Measurements from ENCODE around the gene RBM33.
A peak's percentile ranks its signal among the peaks of the same experiment; 100 is the strongest.

The RBM33 gene

GRCh38 chr7:155754165-155754564 lies 109.7 kb downstream of the RBM33 start:
- TF ChIP-seq POLR2A (IDR thresholded peaks at IDR 0.05; ENCODE audit: low read length) = no peak
- TF ChIP-seq GATA1 (IDR thresholded peaks at IDR 0.05; ENCODE audit: low read depth, low read length) = no peak
- no peak for DNase-seq

DNA sequence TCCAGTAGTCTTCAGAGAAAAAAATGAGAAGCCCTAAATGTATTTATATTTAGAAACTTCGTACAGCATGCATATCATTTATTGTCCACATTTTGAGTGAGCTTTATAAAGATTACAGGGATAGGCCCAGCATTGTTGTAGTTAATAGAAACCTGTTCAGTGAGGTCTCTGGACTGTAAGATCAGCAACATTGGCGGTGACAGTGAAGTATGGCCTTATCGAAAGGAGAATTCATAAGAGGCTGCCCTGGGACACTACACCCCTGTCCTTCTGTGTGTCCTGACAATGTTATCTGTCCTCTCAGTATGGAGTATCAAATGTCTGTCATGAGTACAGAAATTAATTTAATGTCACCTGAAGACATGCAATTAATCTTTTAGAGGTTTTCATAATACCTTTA lies 110.6 kb downstream of the RBM33 start:
- DNase-seq = peak; percentile 16 to 60
- TF ChIP-seq POLR2A (IDR thresholded peaks at IDR 0.05; ENCODE audit: low read length) (no peak), GATA1 (IDR thresholded peaks at IDR 0.05; ENCODE audit: low read depth, low read length) (no peak)

DNA sequence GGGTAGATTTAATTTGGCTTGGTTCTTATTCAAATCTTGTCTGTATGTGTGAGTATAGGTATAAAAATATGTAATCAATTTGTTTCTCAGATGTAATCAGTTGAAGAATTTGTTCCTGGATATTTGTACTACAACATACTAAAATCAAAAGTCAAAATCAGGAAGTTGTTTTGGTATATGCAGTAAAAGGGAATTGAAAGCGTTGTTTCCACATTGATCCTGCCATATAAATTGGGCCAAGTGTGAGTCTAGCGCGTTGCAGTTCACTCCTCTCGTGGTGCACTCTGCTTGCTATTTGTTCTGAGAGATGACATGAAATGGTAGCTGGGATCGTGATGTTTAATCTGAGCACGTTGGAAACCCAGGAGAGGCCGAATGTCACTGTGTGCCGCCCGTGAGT lies 111.9 kb downstream of the RBM33 start:
- DNase-seq = no peak

DNA sequence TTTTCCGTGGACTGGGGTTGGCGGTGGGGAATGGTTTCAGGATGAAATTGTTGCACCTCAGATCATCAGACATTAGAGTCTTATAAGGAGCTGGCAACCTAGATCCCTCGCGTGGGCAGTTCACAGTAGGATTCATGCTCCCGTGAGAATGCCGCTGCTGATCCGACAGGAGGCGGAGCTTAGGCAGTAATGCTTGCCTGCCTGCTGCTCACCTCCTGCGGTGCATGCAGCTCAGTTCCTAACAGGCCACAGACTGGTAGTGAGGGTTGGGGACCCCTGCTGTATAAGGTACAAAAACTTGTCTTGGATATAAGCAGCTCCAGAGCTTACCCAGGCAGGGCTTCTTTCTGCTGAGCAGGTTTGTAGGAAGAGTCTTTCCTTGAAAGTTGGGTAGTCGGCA lies 113.9 kb downstream of the RBM33 start:
- TF ChIP-seq POLR2A (IDR thresholded peaks at IDR 0.05; ENCODE audit: low read length) (no peak), GATA1 (IDR thresholded peaks at IDR 0.05; ENCODE audit: low read depth, low read length) (no peak)
- DNase-seq = no peak

More for the DNA sequence above, 111.9 kb downstream of the RBM33 start:
- TF ChIP-seq GATA1 (IDR thresholded peaks at IDR 0.05; ENCODE audit: low read depth, low read length) = no peak
- TF ChIP-seq POLR2A (IDR thresholded peaks at IDR 0.05; ENCODE audit: low read length) = no peak

DNA sequence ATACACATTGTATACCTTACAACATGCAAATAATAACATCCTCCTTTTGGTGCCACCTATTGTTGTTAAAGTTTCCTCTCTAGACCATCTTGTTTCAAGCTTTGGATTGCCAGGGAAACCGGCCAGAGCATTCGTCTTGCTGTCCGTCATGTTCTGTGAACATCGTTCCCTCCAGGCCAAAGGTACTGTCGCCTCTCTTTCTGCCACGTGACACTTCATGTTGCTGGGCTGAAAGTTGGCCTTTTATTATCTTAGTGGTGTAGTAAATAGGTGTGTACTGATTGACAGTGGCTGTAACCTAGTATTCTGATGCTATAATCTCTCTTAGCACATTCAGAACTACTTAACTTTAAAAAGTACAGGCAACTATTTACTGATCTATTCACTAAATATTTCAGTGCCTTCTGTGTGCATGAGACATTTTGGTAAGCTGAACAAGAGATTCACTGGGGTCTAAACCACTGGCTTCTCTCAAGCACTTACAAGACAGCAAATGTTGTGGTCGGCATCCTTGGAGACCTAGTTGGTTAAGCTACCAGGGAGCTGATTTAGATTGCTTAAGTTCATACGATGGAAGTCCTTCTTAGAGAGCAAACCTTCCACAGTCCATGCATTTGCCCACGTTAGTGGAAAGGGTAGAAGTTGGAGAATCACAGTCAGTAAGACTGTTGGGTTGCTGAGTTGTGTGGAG lies 115.4 kb downstream of the RBM33 start:
- no peak for DNase-seq
- TF ChIP-seq POLR2A (IDR thresholded peaks at IDR 0.05; ENCODE audit: low read length) (no peak), GATA1 (IDR thresholded peaks at IDR 0.05; ENCODE audit: low read depth, low read length) (no peak)

DNA sequence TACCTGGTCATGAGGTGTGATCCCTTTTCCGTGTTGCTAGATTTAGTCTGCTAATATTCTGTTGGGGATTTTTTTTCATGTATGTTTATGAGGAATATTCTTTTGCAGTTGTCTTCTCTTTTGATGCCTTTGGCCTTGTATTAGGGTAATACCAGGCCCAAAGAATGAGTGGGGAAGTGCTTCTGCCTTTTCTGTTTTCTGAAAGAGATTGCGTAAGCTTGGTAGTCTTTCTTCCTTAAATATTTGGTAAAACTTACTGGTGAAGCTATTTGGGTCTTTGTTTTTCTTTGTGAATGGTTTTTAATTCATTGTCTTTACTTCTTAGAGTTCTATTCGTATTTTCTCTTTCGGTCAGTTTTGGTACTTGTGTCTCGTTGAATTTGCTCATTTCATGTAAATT lies 116.7 kb downstream of the RBM33 start:
- no peak for DNase-seq

GRCh38 chr7:155762036-155762435 lies 117.6 kb downstream of the RBM33 start:
- no peak for TF ChIP-seq GATA1 (IDR thresholded peaks at IDR 0.05; ENCODE audit: low read depth, low read length)
- no peak for TF ChIP-seq POLR2A (IDR thresholded peaks at IDR 0.05; ENCODE audit: low read length)
- DNase-seq = no peak

More for the DNA sequence above, 116.7 kb downstream of the RBM33 start:
- TF ChIP-seq POLR2A (IDR thresholded peaks at IDR 0.05; ENCODE audit: low read length) = no peak
- no peak for TF ChIP-seq GATA1 (IDR thresholded peaks at IDR 0.05; ENCODE audit: low read depth, low read length)

GRCh38 chr7:155762655-155763054 lies 118.2 kb downstream of the RBM33 start:
- TF ChIP-seq POLR2A (IDR thresholded peaks at IDR 0.05; ENCODE audit: low read length) (no peak), GATA1 (IDR thresholded peaks at IDR 0.05; ENCODE audit: low read depth, low read length) (no peak)
- no peak for DNase-seq

GRCh38 chr7:155763122-155763521 lies 118.7 kb downstream of the RBM33 start:
- DNase-seq = no peak
- TF ChIP-seq GATA1 (IDR thresholded peaks at IDR 0.05; ENCODE audit: low read depth, low read length) (no peak), POLR2A (IDR thresholded peaks at IDR 0.05; ENCODE audit: low read length) (no peak)

GRCh38 chr7:155763691-155764437 lies 119.4 kb downstream of the RBM33 start:
- TF ChIP-seq POLR2A (IDR thresholded peaks at IDR 0.05; ENCODE audit: low read length) (no peak), GATA1 (IDR thresholded peaks at IDR 0.05; ENCODE audit: low read depth, low read length) (no peak)
- no peak for DNase-seq

DNA sequence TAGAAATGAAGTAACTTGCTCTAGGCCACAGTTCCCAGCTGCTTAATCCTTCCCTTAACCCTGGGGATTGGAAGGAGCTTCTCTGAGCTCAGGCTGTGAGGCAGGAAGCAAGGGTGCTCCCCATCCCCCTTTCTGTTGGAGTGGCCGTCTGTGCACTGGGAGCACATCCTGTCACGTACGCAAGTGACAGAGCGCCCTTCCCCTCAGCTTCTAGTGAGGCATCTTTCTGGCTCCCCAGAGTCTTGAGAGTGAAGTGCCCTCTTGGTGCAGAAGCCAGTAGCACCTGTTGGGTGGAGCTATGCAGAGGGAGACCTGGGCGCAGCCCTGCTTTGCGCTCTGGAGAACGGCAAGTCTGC lies 120.0 kb downstream of the RBM33 start:
- DNase-seq = no peak
- no peak for TF ChIP-seq GATA1 (IDR thresholded peaks at IDR 0.05; ENCODE audit: low read depth, low read length)
- no peak for TF ChIP-seq POLR2A (IDR thresholded peaks at IDR 0.05; ENCODE audit: low read length)

GRCh38 chr7:155765458-155765857 lies 121.0 kb downstream of the RBM33 start:
- TF ChIP-seq POLR2A (IDR thresholded peaks at IDR 0.05; ENCODE audit: low read length) (no peak), GATA1 (IDR thresholded peaks at IDR 0.05; ENCODE audit: low read depth, low read length) (no peak)
- no peak for DNase-seq

- no peak for TF ChIP-seq GATA1 (IDR thresholded peaks at IDR 0.05; ENCODE audit: low read depth, low read length)
- no peak for DNase-seq
These were observed 121.9 kb downstream of the RBM33 start for GRCh38 chr7:155766386-155766785.

- no peak for TF ChIP-seq POLR2A (IDR thresholded peaks at IDR 0.05; ENCODE audit: low read length)
- no peak for TF ChIP-seq GATA1 (IDR thresholded peaks at IDR 0.05; ENCODE audit: low read depth, low read length)
- DNase-seq = no peak
These were observed 122.8 kb downstream of the RBM33 start for GRCh38 chr7:155766966-155767916.
